ENCODE data around the gene SLC19A3. TPM values are rescaled to one million over a fixed set of nuclear protein-coding genes. Genes with fewer than 3 reads are reported as not detected.

Gene SLC19A3
- total RNA-seq, 1 experiment from 2014 or later = 63.8 TPM

- CTCF ChIA-PET = interaction anchor here (0.7 kb wide), 2 partner anchors 19 to 67 kb away, joined by 6 to 12 read pairs; no protein-coding TSS in a partner anchor
- Mint-ChIP-seq H3K4me3 (ENCODE audit: low read depth, unreplicated experiment) (no peak overlapping the region), H3K27me3 (ENCODE audit: unreplicated experiment) (no peaks in the 10 kb centered on the region), H3K36me3 (ENCODE audit: insufficient read depth, unreplicated experiment) (peaks cover 32% of the 10 kb centered on the region), H3K9me3 (ENCODE audit: low read depth, unreplicated experiment) (no peaks in the 10 kb centered on the region), H3K27ac (ENCODE audit: unreplicated experiment) (no peak overlapping the region), H3K4me1 (ENCODE audit: low read depth, unreplicated experiment) (peaks cover 37% of the 10 kb centered on the region)
- no peak for DNase-seq
- no peak for TF ChIP-seq CTCF (IDR thresholded peaks at IDR 0.05; ENCODE audit: unreplicated experiment)
- BruUV-seq (replicated peaks) = no TSS peak
- intact Hi-C loops (cut with micrococcal nuclease; ENCODE audit: unreplicated experiment) = no loop called here
Observed at GRCh38 chr2:227720680-227721079, 2.9 kb upstream of the SLC19A3 start.

GRCh38 chr2:227719641-227720040, 1.8 kb upstream of the SLC19A3 start:
- intact Hi-C loops (cut with micrococcal nuclease; ENCODE audit: unreplicated experiment) = loop anchor here (5.0 kb wide), 3 partner anchors 62 to 163 kb away; no protein-coding TSS in a partner anchor
- H3K27ac Mint-ChIP-seq (ENCODE audit: unreplicated experiment) = no peak overlapping the region
- H3K4me1 Mint-ChIP-seq (ENCODE audit: low read depth, unreplicated experiment) = peaks cover 48% of the 10 kb centered on the region
- H3K27me3 Mint-ChIP-seq (ENCODE audit: unreplicated experiment) = no peaks in the 10 kb centered on the region
- no peaks in the 10 kb centered on the region for H3K9me3 Mint-ChIP-seq (ENCODE audit: low read depth, unreplicated experiment)
- no peak overlapping the region for H3K4me3 Mint-ChIP-seq (ENCODE audit: low read depth, unreplicated experiment)
- CTCF ChIA-PET = no interaction called here
- DNase-seq = no peak
- H3K36me3 Mint-ChIP-seq (ENCODE audit: insufficient read depth, unreplicated experiment) = peaks cover 42% of the 10 kb centered on the region
- BruUV-seq (replicated peaks) = no TSS peak
- no peak for TF ChIP-seq CTCF (IDR thresholded peaks at IDR 0.05; ENCODE audit: unreplicated experiment)

GRCh38 chr2:227716501-227716900, 1.3 kb downstream of the SLC19A3 start:
- Mint-ChIP-seq H3K9me3 (ENCODE audit: low read depth, unreplicated experiment) (no peaks in the 10 kb centered on the region), H3K36me3 (ENCODE audit: insufficient read depth, unreplicated experiment) (peaks cover 60% of the 10 kb centered on the region), H3K27ac (ENCODE audit: unreplicated experiment) (peak overlapping the region; percentile 77), H3K4me3 (ENCODE audit: low read depth, unreplicated experiment) (peak overlapping the region; percentile 75), H3K27me3 (ENCODE audit: unreplicated experiment) (no peaks in the 10 kb centered on the region), H3K4me1 (ENCODE audit: low read depth, unreplicated experiment) (peaks cover 48% of the 10 kb centered on the region)
- intact Hi-C loops (cut with micrococcal nuclease; ENCODE audit: unreplicated experiment) = loop anchor here (1.0 to 5.0 kb wide), 4 partner anchors 46 to 166 kb away; no protein-coding TSS in a partner anchor
- DNase-seq = peak; percentile 18
- BruUV-seq (replicated peaks) = no TSS peak
- TF ChIP-seq CTCF (IDR thresholded peaks at IDR 0.05; ENCODE audit: unreplicated experiment) = no peak
- CTCF ChIA-PET = interaction anchor here (0.6 to 1.2 kb wide), 8 partner anchors 18 to 156 kb away, joined by 3 to 11 read pairs (median 4); no protein-coding TSS in a partner anchor

- TF ChIP-seq CTCF (IDR thresholded peaks at IDR 0.05; ENCODE audit: unreplicated experiment) = no peak
- H3K4me3 Mint-ChIP-seq (ENCODE audit: low read depth, unreplicated experiment) = peak overlapping the region; percentile 75
- CTCF ChIA-PET = interaction anchor here (0.7 to 1.9 kb wide), 8 partner anchors 8 to 262 kb away, joined by 3 to 8 read pairs (median 4); no protein-coding TSS in a partner anchor
- H3K4me1 Mint-ChIP-seq (ENCODE audit: low read depth, unreplicated experiment) = peaks cover 34% of the 10 kb centered on the region
- DNase-seq = peak; percentile 24
- H3K27me3 Mint-ChIP-seq (ENCODE audit: unreplicated experiment) = no peaks in the 10 kb centered on the region
- H3K27ac Mint-ChIP-seq (ENCODE audit: unreplicated experiment) = peak overlapping the region; percentile 80
- peaks cover 62% of the 10 kb centered on the region for H3K36me3 Mint-ChIP-seq (ENCODE audit: insufficient read depth, unreplicated experiment)
- no TSS peak for BruUV-seq (replicated peaks)
- no peaks in the 10 kb centered on the region for H3K9me3 Mint-ChIP-seq (ENCODE audit: low read depth, unreplicated experiment)
- intact Hi-C loops (cut with micrococcal nuclease; ENCODE audit: unreplicated experiment) = no loop called here
Observed at GRCh38 chr2:227713291-227713690, 4.5 kb downstream of the SLC19A3 start.

All from Calu3 (cell line).